OCI-LY1 (cell line): ENCODE data around the gene NPM1.

Experiments
- H2AFZ ChIP-seq: fragments of 200-600 bp; sonication (generic), shearing (Covaris generic); 2 replicates; pipeline ENCODE4 v1.6.0; 2014; ENCODE audit warnings: antibody characterized with exemption, mild to moderate bottlenecking, low read length
- H3F3A ChIP-seq: fragments of 200-600 bp; sonication (generic), shearing (Covaris generic); 2 replicates; pipeline ENCODE4 v1.6.0; 2014; ENCODE audit warnings: mild to moderate bottlenecking, antibody characterized with exemption, low read length, moderate library complexity; ENCODE audit not compliant: insufficient read depth
- H3K27ac ChIP-seq: fragments of 200-600 bp; sonication (generic); 2 replicates; pipeline ENCODE4 v1.5.1; 2014; ENCODE audit warnings: low read length, mixed run types, mild to moderate bottlenecking, low read depth; ENCODE audit not compliant: poor library complexity, severe bottlenecking
- H3K27me3 ChIP-seq: fragments of 200-600 bp; sonication (generic); 2 replicates; pipeline ENCODE4 v1.6.0; 2014; ENCODE audit warnings: antibody characterized with exemption, mild to moderate bottlenecking, low read length, moderate library complexity; ENCODE audit not compliant: insufficient read depth
- H3K36me3 ChIP-seq: fragments of 200-600 bp; sonication (generic); 2 replicates; pipeline ENCODE4 v1.6.1; 2014; ENCODE audit warnings: mild to moderate bottlenecking, antibody characterized with exemption, low read length, moderate library complexity, mixed read lengths; ENCODE audit not compliant: insufficient read depth
- H3K4me1 ChIP-seq: fragments of 200-600 bp; sonication (generic); 2 replicates; pipeline ENCODE4 v1.5.1; 2014; ENCODE audit warnings: mild to moderate bottlenecking, low read length, moderate library complexity; ENCODE audit not compliant: insufficient read depth, severe bottlenecking
- H3K4me2 ChIP-seq: fragments of 200-600 bp; sonication (generic), shearing (Covaris generic); 2 replicates; pipeline ENCODE4 v1.6.1; 2014; ENCODE audit warnings: low read length
- H3K4me3 ChIP-seq: fragments of 200-600 bp; sonication (generic); 2 replicates; pipeline ENCODE4 v1.5.1; 2014; ENCODE audit warnings: low read length, low read depth, mild to moderate bottlenecking, mixed read lengths; ENCODE audit not compliant: poor library complexity, severe bottlenecking
- H3K79me2 ChIP-seq: fragments of 200-600 bp; shearing (Covaris generic); 2 replicates; pipeline ENCODE4 v1.6.1; 2016; ENCODE audit warnings: mixed run types, low read length, mixed read lengths; ENCODE audit not compliant: insufficient read depth
- H3K9ac ChIP-seq: fragments of 200-600 bp; sonication (generic), shearing (Covaris generic); 2 replicates; pipeline ENCODE4 v1.6.1; 2014; ENCODE audit warnings: mild to moderate bottlenecking, low read length, mixed read lengths
- H3K9me2 ChIP-seq: fragments of 200-600 bp; sonication (generic), shearing (Covaris generic); 2 replicates; pipeline ENCODE4 v1.6.1; 2014; ENCODE audit warnings: low read depth, mild to moderate bottlenecking, low read length, mixed read lengths
- H3K9me3 ChIP-seq: fragments of 200-600 bp; shearing (Covaris generic); 2 replicates; pipeline ENCODE4 v1.6.1; 2014; ENCODE audit warnings: low read length, mixed read lengths
- H4K20me1 ChIP-seq: fragments of 200-600 bp; sonication (generic), shearing (Covaris generic); 2 replicates; pipeline ENCODE4 v1.6.0; 2016; ENCODE audit warnings: mild to moderate bottlenecking, low read length; ENCODE audit not compliant: insufficient read depth
- EZH2 ChIP-seq: fragments of 200-600 bp; sonication (generic), shearing (Covaris generic); IDR thresholded peaks from 2 replicates; pipeline ENCODE4 v1.8.0; 2017; ENCODE audit warnings: borderline replicate concordance, mixed run types, mild to moderate bottlenecking, antibody characterized with exemption, low read length, moderate library complexity, mixed read lengths
- TF ChIP-seq, protein P1 (sequence below): fragments of 200-600 bp; sonication (generic), shearing (Covaris generic); IDR thresholded peaks from 2 replicates; pipeline ENCODE4 v1.5.1; 2017; ENCODE audit warnings: mild to moderate bottlenecking, antibody characterized with exemption, low read length, moderate library complexity, mixed read lengths

The NPM1 gene

DNA sequence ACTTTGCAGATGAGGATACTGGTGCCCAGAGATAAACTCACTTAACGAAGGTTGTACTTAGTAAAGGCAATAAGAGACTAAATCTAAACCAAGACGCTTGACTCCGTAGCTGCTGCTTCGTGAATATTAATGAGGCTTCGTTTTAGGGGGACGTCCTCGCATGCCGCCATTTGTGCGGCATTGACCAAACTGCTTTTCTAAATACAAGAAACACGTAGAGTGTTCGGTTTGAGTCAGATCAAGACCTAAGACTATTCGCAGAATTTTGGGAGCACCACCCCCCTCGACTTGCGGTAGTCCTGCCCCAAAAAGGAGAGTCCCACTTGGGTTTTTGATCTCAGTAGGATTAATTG, 1.1 kb downstream of the NPM1 start:
- Histone ChIP-seq H3K27me3 (no peaks in the 10 kb centered on the region), H3K9me2 (no peaks in the 10 kb centered on the region), H3K4me3 (peak overlapping the region; percentile 93), H3K27ac (no peak overlapping the region), H3F3A (no peaks in the 10 kb centered on the region), H3K79me2 (peaks cover 61% of the 10 kb centered on the region), H3K4me1 (peaks cover 35% of the 10 kb centered on the region), H4K20me1 (peaks cover 11% of the 10 kb centered on the region), H3K9me3 (no peaks in the 10 kb centered on the region), H2AFZ (no peak overlapping the region), H3K9ac (peak overlapping the region; percentile 93), H3K36me3 (peaks cover 60% of the 10 kb centered on the region), H3K4me2 (peak overlapping the region; percentile 81)
- TF ChIP-seq EZH2: no peak
- TF ChIP-seq, protein P1, sequence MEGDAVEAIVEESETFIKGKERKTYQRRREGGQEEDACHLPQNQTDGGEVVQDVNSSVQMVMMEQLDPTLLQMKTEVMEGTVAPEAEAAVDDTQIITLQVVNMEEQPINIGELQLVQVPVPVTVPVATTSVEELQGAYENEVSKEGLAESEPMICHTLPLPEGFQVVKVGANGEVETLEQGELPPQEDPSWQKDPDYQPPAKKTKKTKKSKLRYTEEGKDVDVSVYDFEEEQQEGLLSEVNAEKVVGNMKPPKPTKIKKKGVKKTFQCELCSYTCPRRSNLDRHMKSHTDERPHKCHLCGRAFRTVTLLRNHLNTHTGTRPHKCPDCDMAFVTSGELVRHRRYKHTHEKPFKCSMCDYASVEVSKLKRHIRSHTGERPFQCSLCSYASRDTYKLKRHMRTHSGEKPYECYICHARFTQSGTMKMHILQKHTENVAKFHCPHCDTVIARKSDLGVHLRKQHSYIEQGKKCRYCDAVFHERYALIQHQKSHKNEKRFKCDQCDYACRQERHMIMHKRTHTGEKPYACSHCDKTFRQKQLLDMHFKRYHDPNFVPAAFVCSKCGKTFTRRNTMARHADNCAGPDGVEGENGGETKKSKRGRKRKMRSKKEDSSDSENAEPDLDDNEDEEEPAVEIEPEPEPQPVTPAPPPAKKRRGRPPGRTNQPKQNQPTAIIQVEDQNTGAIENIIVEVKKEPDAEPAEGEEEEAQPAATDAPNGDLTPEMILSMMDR: no peak

DNA sequence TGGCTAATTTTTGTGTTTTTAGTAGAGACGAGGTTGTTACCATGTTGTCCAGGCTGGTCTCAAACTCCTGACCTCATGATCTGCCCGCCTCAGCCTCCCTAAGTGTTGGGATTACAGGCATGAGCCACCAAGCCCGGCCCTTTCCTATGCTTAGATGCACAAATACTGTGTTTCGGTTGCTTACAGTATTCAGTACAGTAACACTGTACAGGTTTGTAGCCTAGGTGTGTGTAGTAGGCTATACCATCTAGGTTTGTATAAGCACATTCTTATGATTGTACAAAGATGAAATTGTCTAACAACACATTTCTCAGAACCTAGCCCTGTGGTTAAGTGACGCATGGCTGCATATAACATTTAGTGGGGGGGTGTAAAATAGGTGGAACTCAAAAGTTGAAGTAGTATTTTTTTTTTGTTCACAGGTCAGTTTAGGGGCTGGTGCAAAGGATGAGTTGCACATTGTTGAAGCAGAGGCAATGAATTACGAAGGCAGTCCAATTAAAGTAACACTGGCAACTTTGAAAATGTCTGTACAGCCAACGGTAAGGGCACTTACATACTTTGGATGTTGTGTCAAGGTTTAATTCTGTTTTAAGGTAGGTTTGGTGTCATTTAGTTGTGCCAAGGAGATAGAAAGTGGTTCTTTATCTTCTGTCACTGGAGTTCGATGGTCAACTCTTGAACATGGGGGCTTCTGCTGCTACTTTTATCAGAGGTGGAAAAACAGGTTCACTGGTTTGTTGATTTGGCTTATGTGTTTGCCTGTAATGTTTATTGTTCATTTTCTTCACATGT, 3.4 kb downstream of the NPM1 start:
- Histone ChIP-seq H3F3A (no peaks in the 10 kb centered on the region), H3K4me1 (peaks cover 35% of the 10 kb centered on the region), H3K9ac (no peak overlapping the region; the same call in 1 of the 2 replicates), H3K79me2 (peaks cover 84% of the 10 kb centered on the region), H3K9me2 (no peaks in the 10 kb centered on the region), H3K4me2 (peak overlapping the region; percentile 81), H4K20me1 (peaks cover 15% of the 10 kb centered on the region), H3K9me3 (no peaks in the 10 kb centered on the region), H2AFZ (no peak overlapping the region), H3K27me3 (no peaks in the 10 kb centered on the region), H3K27ac (no peak overlapping the region), H3K36me3 (peaks cover 83% of the 10 kb centered on the region), H3K4me3 (peak overlapping the region; percentile 93)
- TF ChIP-seq EZH2: no peak
- TF ChIP-seq, protein P1: no peak

DNA sequence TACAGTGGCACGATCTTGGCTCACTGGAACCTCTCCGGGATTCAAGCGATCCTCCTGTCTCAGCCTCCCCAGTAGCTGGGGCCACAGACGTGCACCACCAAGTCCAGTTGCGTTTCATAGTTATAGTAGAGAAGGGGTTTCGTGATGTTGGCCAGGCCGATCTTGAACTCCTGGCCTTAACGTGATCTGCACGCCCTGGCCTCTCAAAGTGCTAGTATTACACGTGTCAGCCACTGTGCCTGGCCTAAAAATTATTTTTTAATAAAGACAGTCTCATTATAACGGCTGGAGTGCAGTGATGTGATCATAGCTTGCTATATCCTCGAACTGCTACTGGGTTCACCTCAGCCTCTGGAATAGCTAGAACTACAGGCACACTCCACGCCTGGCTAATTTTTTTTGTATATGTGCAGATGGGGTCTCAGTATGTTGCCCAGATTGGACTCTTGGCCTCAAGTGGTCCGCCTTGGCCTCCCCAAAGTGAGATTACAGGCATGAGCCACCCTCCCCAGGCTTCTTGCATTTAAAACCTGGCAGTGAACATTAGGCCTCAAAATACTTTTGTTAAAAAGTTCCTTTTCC, 4.4 kb downstream of the NPM1 start:
- H3K4me1 ChIP-seq: peaks cover 28% of the 10 kb centered on the region
- peaks cover 93% of the 10 kb centered on the region for H3K36me3 ChIP-seq
- H3F3A ChIP-seq: no peaks in the 10 kb centered on the region
- H3K4me2 ChIP-seq: no peak overlapping the region
- TF ChIP-seq, protein P1: no peak
- no peak for TF ChIP-seq EZH2
- no peak overlapping the region for H3K4me3 ChIP-seq
- no peak overlapping the region for H2AFZ ChIP-seq
- H3K27ac ChIP-seq: no peak overlapping the region
- peaks cover 20% of the 10 kb centered on the region for H4K20me1 ChIP-seq
- H3K79me2 ChIP-seq: peaks cover 94% of the 10 kb centered on the region
- H3K9ac ChIP-seq: no peak overlapping the region
- no peaks in the 10 kb centered on the region for H3K9me3 ChIP-seq
- no peaks in the 10 kb centered on the region for H3K9me2 ChIP-seq
- no peaks in the 10 kb centered on the region for H3K27me3 ChIP-seq
